ENCODE results near the gene TAS2R60. TPM values are rescaled to one million over a fixed set of nuclear protein-coding genes. Genes with fewer than 3 reads are reported as not detected.
A peak's percentile ranks its signal among the peaks of the same experiment; 100 is the strongest.

TAS2R60 gene
- total and polyA plus RNA-seq, 12 donors: 0.42 TPM; not detected in 11

DNA sequence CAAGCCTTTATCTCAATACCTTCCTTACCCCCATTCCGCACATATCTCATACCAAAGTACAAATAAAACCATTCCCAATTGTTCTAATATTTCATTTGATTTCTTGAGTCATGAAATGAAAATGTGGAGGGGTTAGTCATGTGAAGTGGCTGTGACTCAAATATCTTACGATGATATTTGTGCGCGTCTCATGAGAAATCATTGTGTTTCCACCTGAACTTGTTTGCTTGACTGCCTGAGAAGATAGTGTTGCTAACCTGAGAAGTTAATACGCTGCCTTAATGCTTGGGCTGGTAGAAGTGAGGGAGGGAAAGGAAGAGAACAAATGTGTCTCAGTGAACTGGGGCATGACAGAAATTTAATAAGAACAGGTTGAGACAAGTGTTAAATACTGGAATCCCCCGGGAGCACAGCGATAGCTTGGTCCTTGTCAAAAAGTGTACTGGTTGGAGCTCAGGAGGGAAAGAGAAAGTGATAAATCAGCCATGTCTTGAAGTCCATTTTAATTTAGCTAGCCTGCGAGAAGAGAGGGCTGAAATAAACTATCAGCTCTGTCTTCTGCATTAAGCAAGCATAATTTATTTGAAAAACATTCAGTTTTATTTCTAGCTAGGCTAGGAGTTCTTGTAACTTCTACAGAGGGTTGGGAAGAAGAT lies 27.4 kb upstream of the TAS2R60 start:
- Histone ChIP-seq H3K27ac (no peak overlapping the region), H3K27me3 (peaks cover 17% of the 10 kb centered on the region), H3K4me1 (replicated peaks in 1 of 2) (no peaks in the 10 kb centered on the region), H3K36me3 (replicated peaks in 1 of 2) (no peaks in the 10 kb centered on the region), H3K9me3 (replicated peaks in 1 of 3) (no peaks in the 10 kb centered on the region), H3K4me3 (no peak overlapping the region)
- intact Hi-C loops (cut with DNase I): loop anchor here (2.0 to 10.0 kb wide), 4 partner anchors 34 to 175 kb away; partner anchors contain the start of gene ZYX (in 1 of the 2)
- no peak for DNase-seq
- WGBS, 4 donors: 72 to 80% (median 77%) methylated on average over 8 of the region's 8 CpGs
- TF ChIP-seq POLR2A (IDR thresholded peaks at IDR 0.05): no peak
- no peak for TF ChIP-seq CTCF (IDR thresholded peaks at IDR 0.05)

DNA sequence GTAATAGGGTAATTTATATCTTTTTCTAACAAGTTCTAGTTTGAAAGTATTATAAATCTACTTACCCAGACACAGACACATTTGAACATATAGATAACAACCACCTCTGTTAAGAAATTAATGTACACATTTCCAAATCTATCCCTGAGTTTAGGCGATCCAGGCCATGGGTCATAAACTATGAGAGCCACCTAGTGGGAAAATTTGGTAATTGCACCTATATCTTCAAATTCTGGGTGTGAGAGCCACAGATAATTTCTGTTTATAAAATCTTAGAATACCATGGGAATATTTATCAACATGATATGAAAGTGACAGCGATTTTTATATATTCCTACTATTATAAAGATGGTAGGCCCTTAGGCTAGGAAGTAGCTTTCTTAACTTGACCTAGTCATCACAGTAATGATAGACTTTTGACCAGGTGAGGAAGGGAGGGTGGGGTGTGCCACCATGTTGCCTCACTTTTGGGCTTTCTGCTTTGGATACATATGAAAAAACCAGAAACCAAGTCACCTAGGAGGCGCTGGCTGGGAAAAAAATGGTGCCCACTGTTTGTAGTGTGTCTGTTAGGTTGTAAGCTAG lies 26.6 kb upstream of the TAS2R60 start:
- H3K27me3 ChIP-seq: peaks cover 16% of the 10 kb centered on the region
- intact Hi-C loops (cut with DNase I): loop anchor here (2.0 to 10.0 kb wide), 4 partner anchors 34 to 176 kb away; partner anchors contain the start of gene ZYX (in 1 of the 2)
- WGBS, 4 donors: 0 to 5% (median 1%) methylated on average over 3 of the region's 3 CpGs
- H3K9me3 ChIP-seq (replicated peaks in 1 of 3): no peaks in the 10 kb centered on the region
- peak; percentile 52 to 84 (median 68) for TF ChIP-seq CTCF (IDR thresholded peaks at IDR 0.05)
- TF ChIP-seq POLR2A (IDR thresholded peaks at IDR 0.05): no peak
- no peak for DNase-seq
- no peaks in the 10 kb centered on the region for H3K36me3 ChIP-seq (replicated peaks in 1 of 2)
- no peaks in the 10 kb centered on the region for H3K4me1 ChIP-seq (replicated peaks in 1 of 2)
- no peak overlapping the region for H3K4me3 ChIP-seq
- H3K27ac ChIP-seq: no peak overlapping the region

DNA sequence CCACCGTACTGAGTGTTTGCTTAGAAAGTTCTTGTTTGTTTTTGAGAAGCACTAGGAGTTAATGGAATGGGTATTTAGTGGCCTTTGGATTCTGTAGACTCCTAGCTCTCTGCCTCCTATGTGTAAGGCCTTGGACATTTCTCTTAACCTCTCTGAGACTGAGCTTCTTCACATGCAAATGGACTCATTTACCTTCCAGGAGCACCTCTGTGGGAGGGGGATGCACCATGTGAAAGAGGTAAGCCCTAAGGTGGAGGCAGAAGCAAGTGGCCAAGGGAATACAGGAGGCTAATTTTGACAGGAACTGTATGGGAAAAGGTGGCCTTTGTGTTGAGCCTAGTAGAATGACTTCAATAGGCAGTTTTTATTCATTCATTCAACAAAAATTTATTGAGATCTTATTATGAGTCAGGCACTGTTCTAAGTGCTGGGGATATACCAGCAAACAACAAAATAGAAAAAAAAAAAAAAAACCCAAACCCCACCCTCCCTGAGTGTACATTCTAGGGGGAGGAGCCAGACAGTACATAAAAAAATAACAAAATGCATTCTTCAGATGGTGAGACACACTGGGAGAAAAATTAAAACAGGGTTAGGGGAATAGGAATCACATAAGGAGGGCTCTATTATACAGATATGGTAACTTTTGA lies 25.4 kb upstream of the TAS2R60 start:
- no peaks in the 10 kb centered on the region for H3K9me3 ChIP-seq (replicated peaks in 1 of 3)
- H3K4me1 ChIP-seq (replicated peaks in 1 of 2): no peaks in the 10 kb centered on the region
- 24 to 45% (median 37%) methylated on average over 1 of the region's 1 CpG for WGBS, 4 donors
- peaks cover 5% of the 10 kb centered on the region for H3K27me3 ChIP-seq
- intact Hi-C loops (cut with DNase I): loop anchor here (2.0 to 10.0 kb wide), 4 partner anchors 36 to 177 kb away; partner anchors contain the start of gene ZYX (in 1 of the 2)
- TF ChIP-seq CTCF (IDR thresholded peaks at IDR 0.05) (no peak), POLR2A (IDR thresholded peaks at IDR 0.05) (no peak)
- no peak overlapping the region for H3K4me3 ChIP-seq
- no peak for DNase-seq
- H3K27ac ChIP-seq: no peak overlapping the region
- no peaks in the 10 kb centered on the region for H3K36me3 ChIP-seq (replicated peaks in 1 of 2)

- no peak overlapping the region for H3K4me3 ChIP-seq
- H3K27me3 ChIP-seq: no peaks in the 10 kb centered on the region
- TF ChIP-seq POLR2A (IDR thresholded peaks at IDR 0.05): no peak
- no peak for TF ChIP-seq CTCF (IDR thresholded peaks at IDR 0.05)
- intact Hi-C loops (cut with DNase I): loop anchor here (5.0 to 10.0 kb wide), 3 partner anchors 37 to 174 kb away; partner anchors contain the start of gene ZYX (in 1 of the 2)
- H3K4me1 ChIP-seq (replicated peaks in 1 of 2): no peaks in the 10 kb centered on the region
- no peak for DNase-seq
- H3K36me3 ChIP-seq (replicated peaks in 1 of 2): no peaks in the 10 kb centered on the region
- no peak overlapping the region for H3K27ac ChIP-seq
- 77 to 81% (median 80%) methylated on average over 11 of the region's 11 CpGs for WGBS, 4 donors
- no peaks in the 10 kb centered on the region for H3K9me3 ChIP-seq (replicated peaks in 1 of 3)
Measured at GRCh38 chr7:143418681-143419458, 24.4 kb upstream of the TAS2R60 start.
